ENCODE data around the gene SERINC1. TPM values are rescaled to one million over a fixed set of nuclear protein-coding genes. Genes with fewer than 3 reads are reported as not detected.
A peak's percentile ranks its signal among the peaks of the same experiment; 100 is the strongest.

The SERINC1 gene
- total and polyA plus RNA-seq, 9 of the 15 experiments (the other 6 are each of a cell fraction or from before 2014, with no cell fraction given): 28.8 to 64.6 (median 39.7) TPM

- TF ChIP-seq JUN (IDR thresholded peaks at IDR 0.05; ENCODE audit: borderline replicate concordance, low read depth, low read length): no peak
- TF ChIP-seq JUN (CRISPR knock-in tag; IDR thresholded peaks at IDR 0.05; ENCODE audit: borderline replicate concordance): no peak
- TF ChIP-seq ZNF76 (CRISPR knock-in tag; IDR thresholded peaks at IDR 0.05; ENCODE audit: borderline replicate concordance): no peak
- peak in 1 of 2 experiments; percentile 96; a peak in 2 of 4 replicates for TF ChIP-seq HDAC1 (IDR thresholded peaks at IDR 0.05)
- TF ChIP-seq ZNF274 (IDR thresholded peaks at IDR 0.05; ENCODE audit: borderline replicate concordance, low read depth, low read length): no peak
- TF ChIP-seq TCFL5 (CRISPR knock-in tag; conservative IDR thresholded peaks at IDR 0.05): no peak
- no peak for TF ChIP-seq NEUROD1 (IDR thresholded peaks at IDR 0.05; ENCODE audit: borderline replicate concordance, low read depth, low read length, partially characterized antibody)
- TF ChIP-seq ZKSCAN1 (IDR thresholded peaks at IDR 0.05; ENCODE audit: low read depth, low read length): no peak
- no peak for TF ChIP-seq ARID4B (CRISPR knock-in tag; IDR thresholded peaks at IDR 0.05)
- TF ChIP-seq ZNF280B (CRISPR knock-in tag; IDR thresholded peaks at IDR 0.05): no peak
- TF ChIP-seq ZFP30 (CRISPR knock-in tag; IDR thresholded peaks at IDR 0.05; ENCODE audit: borderline replicate concordance): no peak
- no peak for TF ChIP-seq ZNF79 (CRISPR knock-in tag; IDR thresholded peaks at IDR 0.05; ENCODE audit: low read depth)
- TF ChIP-seq KDM4B (IDR thresholded peaks at IDR 0.05; ENCODE audit: borderline replicate concordance in 2 of 2, low read depth in 1 of 2): no peak
- no peak for TF ChIP-seq TFAP4 (CRISPR knock-in tag; IDR thresholded peaks at IDR 0.05; ENCODE audit: borderline replicate concordance)
- no peak for TF ChIP-seq MED1 (CRISPR knock-in tag; IDR thresholded peaks at IDR 0.05; ENCODE audit: borderline replicate concordance)
- TF ChIP-seq CHD2 (IDR thresholded peaks at IDR 0.05; ENCODE audit: low read depth, low read length): no peak
- TF ChIP-seq ZC3H8 (IDR thresholded peaks at IDR 0.05): no peak
- TF ChIP-seq FOXJ2 (tag; IDR thresholded peaks at IDR 0.05): no peak
- no peak for TF ChIP-seq TSHZ1 (CRISPR knock-in tag; IDR thresholded peaks at IDR 0.05)
Observed at GRCh38 chr6:122484760-122485159, 13.2 kb upstream of the SERINC1 start (continued).
